Fibroblast of villous mesenchyme (primary cell): ENCODE measurements around the gene PHLDB2. TPM values are rescaled to one million over a fixed set of nuclear protein-coding genes. Genes with fewer than 3 reads are reported as not detected.

Experiments
- DNase-seq: peaks from one replicate; pipeline ENCODE4 v3.0.0-alpha.2; 2010; ENCODE audit warnings: low read depth
- H3K4me3 ChIP-seq: 2 replicates; pipeline ENCODE4 v1.5.1; 2011; ENCODE audit warnings: low read depth, mild to moderate bottlenecking, low read length
- total RNA-seq: library from RNA; depleted of rRNA; stranded (reverse); fragments of >200 nt; gene quantifications from 2 replicates; pipeline ENCODE4 v1.2.3, GENCODE V29; 2012
- TF ChIP-seq, protein P1 (sequence below): IDR thresholded peaks from 2 replicates; pipeline ENCODE4 v1.5.1; 2012; ENCODE audit warnings: low read depth, mild to moderate bottlenecking, low read length; ENCODE audit not compliant: insufficient read depth

Gene PHLDB2
- total RNA-seq, 1 donor, result 111 TPM

- TF ChIP-seq, protein P1, sequence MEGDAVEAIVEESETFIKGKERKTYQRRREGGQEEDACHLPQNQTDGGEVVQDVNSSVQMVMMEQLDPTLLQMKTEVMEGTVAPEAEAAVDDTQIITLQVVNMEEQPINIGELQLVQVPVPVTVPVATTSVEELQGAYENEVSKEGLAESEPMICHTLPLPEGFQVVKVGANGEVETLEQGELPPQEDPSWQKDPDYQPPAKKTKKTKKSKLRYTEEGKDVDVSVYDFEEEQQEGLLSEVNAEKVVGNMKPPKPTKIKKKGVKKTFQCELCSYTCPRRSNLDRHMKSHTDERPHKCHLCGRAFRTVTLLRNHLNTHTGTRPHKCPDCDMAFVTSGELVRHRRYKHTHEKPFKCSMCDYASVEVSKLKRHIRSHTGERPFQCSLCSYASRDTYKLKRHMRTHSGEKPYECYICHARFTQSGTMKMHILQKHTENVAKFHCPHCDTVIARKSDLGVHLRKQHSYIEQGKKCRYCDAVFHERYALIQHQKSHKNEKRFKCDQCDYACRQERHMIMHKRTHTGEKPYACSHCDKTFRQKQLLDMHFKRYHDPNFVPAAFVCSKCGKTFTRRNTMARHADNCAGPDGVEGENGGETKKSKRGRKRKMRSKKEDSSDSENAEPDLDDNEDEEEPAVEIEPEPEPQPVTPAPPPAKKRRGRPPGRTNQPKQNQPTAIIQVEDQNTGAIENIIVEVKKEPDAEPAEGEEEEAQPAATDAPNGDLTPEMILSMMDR, result no peak
- H3K4me3 ChIP-seq, result no peak overlapping the region
- no peak for DNase-seq
Observed at GRCh38 chr3:111890051-111890580, 31.1 kb downstream of the PHLDB2 start.

- DNase-seq, result no peak
- TF ChIP-seq, protein P1, result no peak
- H3K4me3 ChIP-seq, result no peak overlapping the region
Observed at GRCh38 chr3:111892070-111892469, 33.0 kb downstream of the PHLDB2 start.

- DNase-seq, result peak; percentile 57
- TF ChIP-seq, protein P1, result peak; percentile 51
- H3K4me3 ChIP-seq, result no peak overlapping the region
Observed at GRCh38 chr3:111895071-111895470, 36.0 kb downstream of the PHLDB2 start.

DNA sequence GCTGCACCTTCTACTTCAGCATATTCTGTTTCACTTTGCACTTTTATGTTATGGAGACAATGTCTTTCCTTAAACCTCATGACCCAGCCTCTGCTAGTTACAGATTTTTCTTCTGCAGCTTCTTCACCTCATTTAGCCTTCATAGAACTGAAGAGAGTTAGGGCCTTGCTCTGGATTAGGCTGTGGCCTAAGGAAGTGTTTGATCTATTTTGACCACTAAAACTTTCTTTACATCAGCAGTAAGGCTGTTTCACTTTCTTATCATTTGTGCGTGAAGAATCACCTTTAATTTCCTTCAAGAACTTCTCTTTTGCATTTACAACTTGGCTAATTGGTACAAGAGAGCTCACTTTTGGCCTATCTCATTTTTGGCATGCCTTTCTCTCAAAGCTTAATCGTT lies 40.9 kb downstream of the PHLDB2 start:
- TF ChIP-seq, protein P1, result no peak
- no peak for DNase-seq
- H3K4me3 ChIP-seq, result no peak overlapping the region

GRCh38 chr3:111901637-111902036 lies 42.6 kb downstream of the PHLDB2 start:
- TF ChIP-seq, protein P1, result no peak
- H3K4me3 ChIP-seq, result no peak overlapping the region
- no peak for DNase-seq

- TF ChIP-seq, protein P1, result no peak
- no peak overlapping the region for H3K4me3 ChIP-seq
- no peak for DNase-seq
Observed at GRCh38 chr3:111902534-111902933, 43.5 kb downstream of the PHLDB2 start.

GRCh38 chr3:111903067-111903511 lies 44.0 kb downstream of the PHLDB2 start:
- TF ChIP-seq, protein P1, result no peak
- H3K4me3 ChIP-seq, result no peak overlapping the region

More at GRCh38 chr3:111903067-111903511, 44.0 kb downstream of the PHLDB2 start:
- DNase-seq, result peak; percentile 65
